Measurements from ENCODE around the gene PPM1A.

GRCh38 chr14:60199321-60199720 lies 49.7 kb upstream of the PPM1A start:
- no peak for TF ChIP-seq FOXC1 (CRISPR knock-in tag; IDR thresholded peaks at IDR 0.05; ENCODE audit: borderline replicate concordance)
- TF ChIP-seq ZNF569 (CRISPR knock-in tag; IDR thresholded peaks at IDR 0.05; ENCODE audit: borderline replicate concordance), result no peak
- TF ChIP-seq JUND (CRISPR knock-in tag; IDR thresholded peaks at IDR 0.05), result no peak
- TF ChIP-seq HMGXB3 (CRISPR knock-in tag; IDR thresholded peaks at IDR 0.05; ENCODE audit: borderline replicate concordance), result no peak
- TF ChIP-seq RBFOX2 (IDR thresholded peaks at IDR 0.05; ENCODE audit: low read depth, low read length), result no peak
- TF ChIP-seq ZNF484 (CRISPR knock-in tag; IDR thresholded peaks at IDR 0.05; ENCODE audit: borderline replicate concordance, low read depth), result no peak
- no peak for TF ChIP-seq CTCF (CRISPR knock-in tag; IDR thresholded peaks at IDR 0.05)
- TF ChIP-seq GTF2F1 (IDR thresholded peaks at IDR 0.05; ENCODE audit: low read length), result no peak
- no peak for TF ChIP-seq ZNF382 (CRISPR knock-in tag; IDR thresholded peaks at IDR 0.05; ENCODE audit: borderline replicate concordance)
- TF ChIP-seq STAG1 (CRISPR knock-in tag; IDR thresholded peaks at IDR 0.05), result no peak
- no peak for TF ChIP-seq MTA3 (CRISPR knock-in tag; IDR thresholded peaks at IDR 0.05)
- no peak for TF ChIP-seq FOXJ3 (CRISPR knock-in tag; IDR thresholded peaks at IDR 0.05; ENCODE audit: borderline replicate concordance)
- no peak for TF ChIP-seq ZFP82 (CRISPR knock-in tag; IDR thresholded peaks at IDR 0.05; ENCODE audit: borderline replicate concordance)
- no peak for TF ChIP-seq KAT2B (IDR thresholded peaks at IDR 0.05; ENCODE audit: borderline replicate concordance, low read depth, low read length)
